Measurements from ENCODE around the gene COTL1.

The COTL1 gene

GRCh38 chr16:84557059-84557458, 60.8 kb downstream of the COTL1 start:
- DNase-seq (ENCODE audit: low spot score), result no peak

GRCh38 chr16:84555418-84556196, 62.3 kb downstream of the COTL1 start:
- TF ChIP-seq CTCF (IDR thresholded peaks at IDR 0.05; ENCODE audit: extremely low read depth, missing control alignments), result no peak
- no peak for DNase-seq (ENCODE audit: low spot score)

More at GRCh38 chr16:84557059-84557458, 60.8 kb downstream of the COTL1 start:
- TF ChIP-seq CTCF (IDR thresholded peaks at IDR 0.05; ENCODE audit: extremely low read depth, missing control alignments), result no peak

- TF ChIP-seq CTCF (IDR thresholded peaks at IDR 0.05; ENCODE audit: extremely low read depth, missing control alignments), result no peak
- DNase-seq (ENCODE audit: low spot score), result no peak
These were observed 63.1 kb downstream of the COTL1 start for GRCh38 chr16:84554627-84555328.

GRCh38 chr16:84553873-84554399, 63.9 kb downstream of the COTL1 start:
- no peak for TF ChIP-seq CTCF (IDR thresholded peaks at IDR 0.05; ENCODE audit: extremely low read depth, missing control alignments)
- no peak for DNase-seq (ENCODE audit: low spot score)

- no peak for DNase-seq (ENCODE audit: low spot score)
- TF ChIP-seq CTCF (IDR thresholded peaks at IDR 0.05; ENCODE audit: extremely low read depth, missing control alignments), result no peak
These were observed 65.7 kb downstream of the COTL1 start for GRCh38 chr16:84552135-84552534.

- TF ChIP-seq CTCF (IDR thresholded peaks at IDR 0.05; ENCODE audit: extremely low read depth, missing control alignments), result no peak
- DNase-seq (ENCODE audit: low spot score), result no peak
These were observed 67.8 kb downstream of the COTL1 start for GRCh38 chr16:84550096-84550495.
